GM12878 (cell line): ENCODE measurements around the gene C9orf50. TPM values are rescaled to one million over a fixed set of nuclear protein-coding genes. Genes with fewer than 3 reads are reported as not detected.

Experiments used
- ATAC-seq: fragments of 200-7000 bp; cut with Tn5 transposase; 3 replicates; pipeline ENCODE4 v1.9.1; 2020; ENCODE audit warnings: mild to moderate bottlenecking, moderate library complexity
- BruUV-seq: library from RNA; stranded (reverse); fragments of 400-500 nt; replicated peaks from 2 replicates; lab custom pipeline; 2021; lab: Mats Ljungman, UMichigan
- CTCF ChIA-PET: fragments of 300-600 bp; sonication (Branson Sonifier 250); formaldehyde crosslinking; extraction: SDS; loops from one replicate; lab custom pipeline; 2021; ENCODE audit warnings: inconsistent platforms; lab: Yijun Ruan, JAX
- POLR2A ChIA-PET: fragments of 350-600 bp; formaldehyde crosslinking; extraction: SDS; loops from one replicate; lab custom pipeline; 2021; ENCODE audit warnings: inconsistent platforms; lab: Charles Lee
- RAD21 ChIA-PET: fragments of 300-600 bp; sonication (Branson Sonifier 250); formaldehyde crosslinking; loops from one replicate; lab custom pipeline; 2023; ENCODE audit warnings: antibody characterized with exemption; ENCODE audit not compliant: unreplicated experiment; lab: Charles Lee
- SMC1A ChIA-PET: fragments of 300-600 bp; sonication (Branson Sonifier 250); formaldehyde crosslinking; loops from one replicate; lab custom pipeline; 2023; ENCODE audit not compliant: unreplicated experiment, uncharacterized antibody; lab: Charles Lee
- DNase-seq: peaks from one replicate; pipeline ENCODE4 v3.0.0-alpha.2; 2011; ENCODE audit warnings: low read depth, low spot score
- FAIRE-seq: peaks from 3 replicates; lab custom pipeline; 2011; peaks lifted over from hg19 to GRCh38; lab: Jason Lieb, UNC
- H2AFZ ChIP-seq: 2 replicates; pipeline ENCODE4 v1.6.0; 2011; ENCODE audit warnings: low read depth, low read length, control low read depth; ENCODE audit not compliant: control insufficient read depth
- H3K27ac ChIP-seq: 2 replicates; pipeline ENCODE4 v1.5.1; 2011; ENCODE audit warnings: control low read depth; ENCODE audit not compliant: control insufficient read depth, insufficient read depth
- H3K27me3 ChIP-seq, 2 experiments: replicated peaks in 1 of 2; 2 replicates each; pipeline versions ENCODE4 v1.6.0 to v1.6.1; 2011; ENCODE audit warnings: low read length in 1 of 2; ENCODE audit not compliant: control insufficient read depth in 2 of 2, insufficient read depth in 2 of 2
- H3K36me3 ChIP-seq, 2 experiments: 2 replicates each; pipeline ENCODE4 v1.5.1; 2011; ENCODE audit warnings: low read length in 1 of 2; ENCODE audit not compliant: control insufficient read depth in 2 of 2, insufficient read depth in 2 of 2
- H3K4me1 ChIP-seq: 2 replicates; pipeline ENCODE4 v1.6.1; 2011; ENCODE audit warnings: mild to moderate bottlenecking, low read length, moderate library complexity, mixed read lengths; ENCODE audit not compliant: control insufficient read depth, insufficient read depth
- H3K4me2 ChIP-seq: 2 replicates; pipeline ENCODE4 v1.6.0; 2011; ENCODE audit warnings: control low read depth; ENCODE audit not compliant: control insufficient read depth, insufficient read depth
- H3K4me3 ChIP-seq: fragments of 200-600 bp; sonication (generic); 2 replicates; pipeline ENCODE4 v1.5.1; 2016
- H3K79me2 ChIP-seq: 2 replicates; pipeline ENCODE4 v1.6.0; 2011; ENCODE audit warnings: low read length; ENCODE audit not compliant: control insufficient read depth, insufficient read depth
- H3K9ac ChIP-seq: 2 replicates; pipeline ENCODE4 v1.8.0; 2011; ENCODE audit warnings: low read length, control low read depth, mixed read lengths; ENCODE audit not compliant: control insufficient read depth, insufficient read depth
- H3K9me3 ChIP-seq: replicated peaks from 3 replicates; pipeline ENCODE4 v1.5.1; 2011; ENCODE audit warnings: mild to moderate bottlenecking, low read length; ENCODE audit not compliant: control insufficient read depth, insufficient read depth
- H4K20me1 ChIP-seq: 2 replicates; pipeline ENCODE4 v1.6.0; 2011; ENCODE audit not compliant: control insufficient read depth, insufficient read depth
- CREM ChIP-seq: IDR thresholded peaks from 2 replicates; pipeline ENCODE4 v1.6.1; 2014; ENCODE audit warnings: antibody characterized with exemption, low read depth
- EP300 ChIP-seq, 2 experiments: fragments of 150-350 bp in 1 of 2; IDR thresholded peaks; 2 replicates each; pipeline ENCODE4 v1.6.1; 2011 to 2012; ENCODE audit warnings: low read depth in 2 of 2, low read length in 2 of 2, borderline replicate concordance in 1 of 2, improper control_type of control experiment in 1 of 2, inconsistent platforms in 1 of 2; ENCODE audit not compliant: control insufficient read depth in 1 of 2
- FOXK2 ChIP-seq: fragments of 450-650 bp; IDR thresholded peaks from 2 replicates; pipeline ENCODE4 v1.6.1; 2017; ENCODE audit warnings: mild to moderate bottlenecking, moderate library complexity
- SP1 ChIP-seq: IDR thresholded peaks from one replicate; pipeline ENCODE4 v1.6.1; 2011; ENCODE audit warnings: low read depth, low read length
- SREBF1 ChIP-seq: IDR thresholded peaks from 2 replicates; pipeline ENCODE4 v1.6.1; 2012; ENCODE audit warnings: mild to moderate bottlenecking, low read length
- ZNF24 ChIP-seq: fragments of 450-650 bp; IDR thresholded peaks from 2 replicates; pipeline ENCODE4 v1.6.1; 2017; ENCODE audit warnings: antibody characterized with exemption, mild to moderate bottlenecking
- WGBS: methylation state at CpG from one replicate; pipeline ENCODE4 v1.1.6; 2016; ENCODE audit warnings: low lambda C conversion rate; ENCODE audit not compliant: insufficient replicate concordance, insufficient coverage; ENCODE audit errors: missing lambda C conversion rate; 5-methylcytosine and 5-hydroxymethylcytosine counted together
- in situ Hi-C: fragments of 300-500 bp; cut with MboI; formaldehyde crosslinking; loops from 9 replicates; pipeline ENCODE4 v1.14.3; 2018; ENCODE audit warnings: mixed read lengths
- intact Hi-C: fragments of 100-400 bp; cut with micrococcal nuclease; formaldehyde crosslinking; loops from one replicate; pipeline ENCODE4 v1.14.2; 2022; ENCODE audit not compliant: unreplicated experiment
- polyA plus RNA-seq, 11 experiments: library from polyadenylated mRNA; depleted of rRNA in 4 of 11; unstranded in 6 of 11; stranded (reverse) in 5 of 11; fragments of >200 nt; fragmentation: Nextera tagmentation in 4 of 11; fragmentation: Illumina TruSeq in 1 of 11; extraction: Ambion mirVana in 4 of 11; extraction: Trizol in 1 of 11; gene quantifications; 1 replicate in 1 of 11; 2 replicates in 10 of 11; pipeline versions ENCODE4 v1.2.1 to v1.2.3, GENCODE V29; 2011 to 2016; ENCODE audit warnings: inconsistent platforms in 2 of 11, missing spikeins in 2 of 11, low read depth in 1 of 11
- total RNA-seq, 4 experiments: library from RNA; depleted of rRNA in 3 of 4; stranded (reverse); fragments of >200 nt in 3 of 4; fragmentation: Illumina TruSeq in 1 of 4; extraction: Trizol in 1 of 4; gene quantifications; 2 replicates each; pipeline versions ENCODE4 v1.2.1 to v1.2.3, GENCODE V29; 2013 to 2021
- TF ChIP-seq, protein P1 (sequence below): fragments of 450-650 bp; formaldehyde crosslinking; IDR thresholded peaks from 2 replicates; pipeline ENCODE4 v1.4.0; 2020; ENCODE audit warnings: mild to moderate bottlenecking, moderate library complexity
- TF ChIP-seq, protein P2 (sequence below): fragments of 450-650 bp; formaldehyde crosslinking; IDR thresholded peaks from 2 replicates; pipeline ENCODE4 v1.5.0; 2022; ENCODE audit warnings: mild to moderate bottlenecking, missing genetic modification characterization
- TF ChIP-seq, protein P3 (sequence below): fragments of 450-650 bp; formaldehyde crosslinking; IDR thresholded peaks from 2 replicates; pipeline ENCODE4 v1.4.0; 2022; ENCODE audit warnings: mild to moderate bottlenecking, moderate library complexity

C9orf50 gene
- total and polyA plus RNA-seq, 10 of the 15 experiments (the other 5 are each of a cell fraction or from before 2014, with no cell fraction given): not detected

DNA sequence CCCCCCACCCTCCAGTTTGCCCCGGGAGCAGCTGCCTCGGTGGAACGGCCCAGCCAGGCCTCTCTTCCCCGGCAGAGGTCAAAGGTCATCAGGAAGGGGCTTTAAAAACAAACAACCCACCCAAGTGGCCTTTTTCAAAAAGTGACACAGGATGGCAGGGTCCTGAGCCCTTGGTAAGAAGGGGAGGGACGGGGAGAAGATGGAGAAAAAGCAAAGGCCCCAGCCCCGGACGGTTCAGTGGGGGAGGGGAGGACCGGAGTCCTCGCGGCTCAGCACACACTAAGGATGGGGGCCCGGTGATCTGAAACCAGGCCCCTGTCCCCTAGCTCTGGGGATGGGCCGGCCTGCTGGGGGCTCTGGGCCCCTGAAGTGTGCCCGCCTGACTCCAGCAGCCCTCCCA is 45.7 kb upstream of the C9orf50 start:
- CTCF ChIA-PET: no interaction called here
- H3K9me3 ChIP-seq: no peaks in the 10 kb centered on the region
- BruUV-seq: no TSS peak
- ATAC-seq: no peak
- intact Hi-C loops: no loop called here
- RAD21 ChIA-PET: no interaction called here
- DNase-seq: no peak
- no peak overlapping the region for H2AFZ ChIP-seq
- H3K36me3 ChIP-seq: no peaks in the 10 kb centered on the region
- H3K4me1 ChIP-seq: no peaks in the 10 kb centered on the region
- no peak for FAIRE-seq
- SMC1A ChIA-PET: no interaction called here
- in situ Hi-C loops: no loop called here
- POLR2A ChIA-PET: no interaction called here
- H4K20me1 ChIP-seq: no peaks in the 10 kb centered on the region
- H3K4me3 ChIP-seq: no peak overlapping the region
- H3K27ac ChIP-seq: no peak overlapping the region
- TF ChIP-seq FOXK2 (no peak), SP1 (no peak), EP300 (IDR thresholded peaks at IDR 0.05; ENCODE audit: borderline replicate concordance in 1 of 2, control insufficient read depth in 1 of 2, low read depth in 2 of 2, low read length in 2 of 2) (no peak), ZNF24 (no peak), SREBF1 (no peak), CREM (no peak)
- TF ChIP-seq, protein P1, sequence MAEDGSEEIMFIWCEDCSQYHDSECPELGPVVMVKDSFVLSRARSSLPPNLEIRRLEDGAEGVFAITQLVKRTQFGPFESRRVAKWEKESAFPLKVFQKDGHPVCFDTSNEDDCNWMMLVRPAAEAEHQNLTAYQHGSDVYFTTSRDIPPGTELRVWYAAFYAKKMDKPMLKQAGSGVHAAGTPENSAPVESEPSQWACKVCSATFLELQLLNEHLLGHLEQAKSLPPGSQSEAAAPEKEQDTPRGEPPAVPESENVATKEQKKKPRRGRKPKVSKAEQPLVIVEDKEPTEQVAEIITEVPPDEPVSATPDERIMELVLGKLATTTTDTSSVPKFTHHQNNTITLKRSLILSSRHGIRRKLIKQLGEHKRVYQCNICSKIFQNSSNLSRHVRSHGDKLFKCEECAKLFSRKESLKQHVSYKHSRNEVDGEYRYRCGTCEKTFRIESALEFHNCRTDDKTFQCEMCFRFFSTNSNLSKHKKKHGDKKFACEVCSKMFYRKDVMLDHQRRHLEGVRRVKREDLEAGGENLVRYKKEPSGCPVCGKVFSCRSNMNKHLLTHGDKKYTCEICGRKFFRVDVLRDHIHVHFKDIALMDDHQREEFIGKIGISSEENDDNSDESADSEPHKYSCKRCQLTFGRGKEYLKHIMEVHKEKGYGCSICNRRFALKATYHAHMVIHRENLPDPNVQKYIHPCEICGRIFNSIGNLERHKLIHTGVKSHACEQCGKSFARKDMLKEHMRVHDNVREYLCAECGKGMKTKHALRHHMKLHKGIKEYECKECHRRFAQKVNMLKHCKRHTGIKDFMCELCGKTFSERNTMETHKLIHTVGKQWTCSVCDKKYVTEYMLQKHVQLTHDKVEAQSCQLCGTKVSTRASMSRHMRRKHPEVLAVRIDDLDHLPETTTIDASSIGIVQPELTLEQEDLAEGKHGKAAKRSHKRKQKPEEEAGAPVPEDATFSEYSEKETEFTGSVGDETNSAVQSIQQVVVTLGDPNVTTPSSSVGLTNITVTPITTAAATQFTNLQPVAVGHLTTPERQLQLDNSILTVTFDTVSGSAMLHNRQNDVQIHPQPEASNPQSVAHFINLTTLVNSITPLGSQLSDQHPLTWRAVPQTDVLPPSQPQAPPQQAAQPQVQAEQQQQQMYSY: no peak
- TF ChIP-seq, protein P2, sequence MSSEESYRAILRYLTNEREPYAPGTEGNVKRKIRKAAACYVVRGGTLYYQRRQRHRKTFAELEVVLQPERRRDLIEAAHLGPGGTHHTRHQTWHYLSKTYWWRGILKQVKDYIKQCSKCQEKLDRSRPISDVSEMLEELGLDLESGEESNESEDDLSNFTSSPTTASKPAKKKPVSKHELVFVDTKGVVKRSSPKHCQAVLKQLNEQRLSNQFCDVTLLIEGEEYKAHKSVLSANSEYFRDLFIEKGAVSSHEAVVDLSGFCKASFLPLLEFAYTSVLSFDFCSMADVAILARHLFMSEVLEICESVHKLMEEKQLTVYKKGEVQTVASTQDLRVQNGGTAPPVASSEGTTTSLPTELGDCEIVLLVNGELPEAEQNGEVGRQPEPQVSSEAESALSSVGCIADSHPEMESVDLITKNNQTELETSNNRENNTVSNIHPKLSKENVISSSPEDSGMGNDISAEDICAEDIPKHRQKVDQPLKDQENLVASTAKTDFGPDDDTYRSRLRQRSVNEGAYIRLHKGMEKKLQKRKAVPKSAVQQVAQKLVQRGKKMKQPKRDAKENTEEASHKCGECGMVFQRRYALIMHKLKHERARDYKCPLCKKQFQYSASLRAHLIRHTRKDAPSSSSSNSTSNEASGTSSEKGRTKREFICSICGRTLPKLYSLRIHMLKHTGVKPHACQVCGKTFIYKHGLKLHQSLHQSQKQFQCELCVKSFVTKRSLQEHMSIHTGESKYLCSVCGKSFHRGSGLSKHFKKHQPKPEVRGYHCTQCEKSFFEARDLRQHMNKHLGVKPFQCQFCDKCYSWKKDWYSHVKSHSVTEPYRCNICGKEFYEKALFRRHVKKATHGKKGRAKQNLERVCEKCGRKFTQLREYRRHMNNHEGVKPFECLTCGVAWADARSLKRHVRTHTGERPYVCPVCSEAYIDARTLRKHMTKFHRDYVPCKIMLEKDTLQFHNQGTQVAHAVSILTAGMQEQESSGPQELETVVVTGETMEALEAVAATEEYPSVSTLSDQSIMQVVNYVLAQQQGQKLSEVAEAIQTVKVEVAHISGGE (CRISPR knock-in tag): no peak
- TF ChIP-seq, protein P3, sequence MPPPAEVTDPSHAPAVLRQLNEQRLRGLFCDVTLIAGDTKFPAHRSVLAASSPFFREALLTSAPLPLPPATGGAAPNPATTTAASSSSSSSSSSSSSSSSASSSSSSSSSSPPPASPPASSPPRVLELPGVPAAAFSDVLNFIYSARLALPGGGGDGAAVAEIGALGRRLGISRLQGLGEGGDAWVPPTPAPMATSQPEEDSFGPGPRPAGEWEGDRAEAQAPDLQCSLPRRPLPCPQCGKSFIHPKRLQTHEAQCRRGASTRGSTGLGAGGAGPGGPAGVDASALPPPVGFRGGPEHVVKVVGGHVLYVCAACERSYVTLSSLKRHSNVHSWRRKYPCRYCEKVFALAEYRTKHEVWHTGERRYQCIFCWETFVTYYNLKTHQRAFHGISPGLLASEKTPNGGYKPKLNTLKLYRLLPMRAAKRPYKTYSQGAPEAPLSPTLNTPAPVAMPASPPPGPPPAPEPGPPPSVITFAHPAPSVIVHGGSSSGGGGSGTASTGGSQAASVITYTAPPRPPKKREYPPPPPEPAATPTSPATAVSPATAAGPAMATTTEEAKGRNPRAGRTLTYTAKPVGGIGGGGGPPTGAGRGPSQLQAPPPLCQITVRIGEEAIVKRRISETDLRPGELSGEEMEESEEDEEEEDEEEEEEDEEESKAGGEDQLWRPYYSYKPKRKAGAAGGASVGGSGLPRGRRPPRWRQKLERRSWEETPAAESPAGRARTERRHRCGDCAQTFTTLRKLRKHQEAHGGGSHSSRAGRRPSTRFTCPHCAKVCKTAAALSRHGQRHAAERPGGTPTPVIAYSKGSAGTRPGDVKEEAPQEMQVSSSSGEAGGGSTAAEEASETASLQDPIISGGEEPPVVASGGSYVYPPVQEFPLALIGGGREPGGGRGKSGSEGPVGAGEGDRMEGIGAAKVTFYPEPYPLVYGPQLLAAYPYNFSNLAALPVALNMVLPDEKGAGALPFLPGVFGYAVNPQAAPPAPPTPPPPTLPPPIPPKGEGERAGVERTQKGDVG (CRISPR knock-in tag): no peak
- H3K79me2 ChIP-seq: no peaks in the 10 kb centered on the region
- H3K27me3 ChIP-seq: peaks cover 0 to 2% of the 10 kb centered on the region in 2 experiments; a peak in 2 of 4 replicates
- no peak overlapping the region for H3K9ac ChIP-seq
- 45% methylated on average over 13 of the region's 13 CpGs for WGBS
- H3K4me2 ChIP-seq: no peak overlapping the region
